Dermis blood vessel endothelial cell (primary cell): ENCODE results near the gene SCN4A. TPM values are rescaled to one million over a fixed set of nuclear protein-coding genes. Genes with fewer than 3 reads are reported as not detected.
"Not testable (repeated sequence)": the region's sequence is repeated elsewhere in the genome, so short reads cannot be mapped to it uniquely, and the experiment has no call there.

Experiments used
- DNase-seq: peaks from one replicate; pipeline ENCODE4 v3.0.0; 2010
- total RNA-seq: library from RNA; depleted of rRNA; stranded (reverse); fragments of >200 nt; gene quantifications from 2 replicates; pipeline ENCODE4 v1.2.3, GENCODE V29; 2014

Gene SCN4A
- total RNA-seq, 1 donor from 2014 or later: 0.17 TPM

DNA sequence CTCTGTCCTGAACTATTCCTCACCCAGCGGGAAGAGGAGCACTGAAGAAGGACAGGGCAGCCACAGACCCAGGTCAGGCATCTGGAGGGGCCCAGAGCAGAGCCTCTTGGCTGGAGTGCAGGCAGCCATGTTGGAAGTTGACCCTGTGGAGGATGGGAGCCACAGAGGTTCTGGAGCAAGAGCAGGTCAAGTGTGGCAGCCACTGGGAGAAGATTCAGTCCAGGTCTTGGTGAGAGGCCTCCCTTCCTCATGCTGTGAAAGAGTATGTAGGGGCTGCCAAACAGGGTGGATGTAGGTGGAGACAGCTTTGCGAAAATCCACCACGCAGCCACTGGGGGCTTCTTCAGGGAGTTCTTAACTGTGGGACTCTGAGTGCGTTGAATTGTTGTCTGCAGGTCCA, 40.0 kb downstream of the SCN4A start:
- no peak for DNase-seq

- no peak for DNase-seq
These were observed 40.6 kb downstream of the SCN4A start, which contains the start of gene CD79B for GRCh38 chr17:63931981-63932561. Gene CD79B, minus strand, starts transcription at chr17:63932331. Its CDS starts 70 bp downstream, at chr17:63932261.

DNA sequence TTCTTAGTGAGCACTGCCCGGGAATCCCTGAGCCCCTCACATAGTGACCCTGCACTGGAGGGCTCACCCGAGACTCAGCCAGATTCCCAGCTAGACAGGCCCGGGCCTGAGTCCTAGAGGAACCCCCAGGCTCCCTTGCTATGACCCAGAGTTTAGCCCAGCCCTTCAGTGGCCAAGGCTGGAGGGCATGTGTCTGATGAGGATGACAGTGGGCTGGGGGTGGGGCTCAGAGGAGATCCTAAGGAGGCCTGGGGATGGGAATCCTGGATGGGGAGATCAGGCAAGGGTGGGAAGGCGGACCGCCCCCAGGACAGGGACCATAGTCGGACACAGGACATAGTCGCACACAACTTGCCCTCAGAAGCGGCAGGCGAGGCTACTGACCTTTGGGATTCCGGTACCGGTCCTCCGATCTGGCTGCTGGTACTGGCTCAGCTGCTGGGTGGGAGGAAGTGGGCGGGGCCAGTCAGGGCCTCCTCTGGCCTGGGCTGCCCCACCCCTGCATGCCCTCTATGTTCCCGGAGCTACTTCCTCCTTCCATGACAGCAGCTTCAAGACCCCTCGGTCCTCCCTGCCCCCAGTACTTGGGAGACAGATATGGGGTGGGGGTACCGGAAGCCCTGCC, 41.7 kb downstream of the SCN4A start:
- DNase-seq: peak; percentile 19

DNA sequence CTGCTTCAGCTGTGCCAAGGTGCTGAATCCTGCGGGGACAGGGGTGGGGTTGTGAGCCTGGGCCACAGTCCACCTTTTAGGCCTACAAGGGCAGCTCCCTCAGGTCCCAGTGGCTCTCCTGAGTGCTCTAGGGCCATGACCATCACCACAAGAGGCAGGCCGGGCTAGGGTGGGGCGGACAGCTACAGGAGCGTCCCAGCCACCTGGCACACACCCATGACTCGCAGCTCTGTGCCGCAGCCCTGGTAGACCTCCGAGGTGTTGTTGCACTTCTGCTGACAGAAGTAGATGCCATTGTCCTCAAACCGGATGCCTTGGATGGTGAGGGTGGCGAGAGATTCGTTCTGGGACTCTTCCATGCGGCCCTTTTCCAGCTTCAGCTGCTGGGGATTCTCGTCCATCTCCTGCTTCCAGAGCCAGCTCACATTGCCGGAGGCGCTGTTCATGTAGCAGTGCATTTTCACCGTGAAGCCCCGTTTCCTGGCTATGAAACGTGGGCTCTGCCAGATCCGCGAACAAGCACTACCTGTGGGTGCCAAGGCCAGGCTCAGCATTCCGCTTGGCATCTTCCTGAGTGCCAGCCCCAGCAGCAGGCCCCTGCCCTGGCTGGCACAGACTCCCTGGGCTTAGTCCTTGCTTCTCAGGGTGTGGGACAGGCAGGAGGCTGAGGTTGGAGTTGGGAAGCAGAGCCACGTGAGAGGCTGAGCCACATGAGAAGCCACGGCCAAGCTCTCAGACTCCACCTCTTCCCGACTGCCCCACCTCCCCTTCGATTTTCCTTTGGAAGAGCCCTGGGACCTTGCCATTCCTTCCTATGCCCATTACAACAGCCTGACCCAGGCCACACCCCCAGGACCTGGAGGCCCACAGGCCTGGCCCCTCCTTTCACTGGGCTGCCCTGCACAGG, 42.6 kb downstream of the SCN4A start:
- no peak for DNase-seq

- DNase-seq: no peak
These were observed 43.6 kb downstream of the SCN4A start for GRCh38 chr17:63928966-63929695.

GRCh38 chr17:63928172-63928666, 44.5 kb downstream of the SCN4A start:
- DNase-seq: no peak

- peak; percentile 18 for DNase-seq
These were observed 45.1 kb downstream of the SCN4A start for GRCh38 chr17:63927464-63928171.

DNA sequence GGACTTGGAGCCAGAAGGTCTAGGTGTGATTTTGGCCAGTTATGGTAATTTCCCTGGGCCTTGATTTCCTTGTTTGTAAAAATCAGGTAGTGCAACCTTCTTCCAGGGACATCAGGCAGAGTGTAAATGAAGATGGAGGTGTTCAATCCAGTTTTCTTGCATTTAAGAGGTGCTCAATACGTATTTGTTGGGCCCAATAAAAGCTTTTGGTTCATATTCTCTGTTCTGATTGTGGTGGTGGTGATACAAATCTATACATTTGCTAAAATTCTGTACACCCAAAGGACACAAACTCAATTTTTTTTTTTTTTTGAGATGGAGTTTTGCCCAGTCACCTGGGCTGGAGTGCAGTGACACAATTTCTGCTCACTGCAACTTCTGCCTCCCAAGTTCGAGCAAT, 46.6 kb downstream of the SCN4A start:
- no peak for DNase-seq

DNA sequence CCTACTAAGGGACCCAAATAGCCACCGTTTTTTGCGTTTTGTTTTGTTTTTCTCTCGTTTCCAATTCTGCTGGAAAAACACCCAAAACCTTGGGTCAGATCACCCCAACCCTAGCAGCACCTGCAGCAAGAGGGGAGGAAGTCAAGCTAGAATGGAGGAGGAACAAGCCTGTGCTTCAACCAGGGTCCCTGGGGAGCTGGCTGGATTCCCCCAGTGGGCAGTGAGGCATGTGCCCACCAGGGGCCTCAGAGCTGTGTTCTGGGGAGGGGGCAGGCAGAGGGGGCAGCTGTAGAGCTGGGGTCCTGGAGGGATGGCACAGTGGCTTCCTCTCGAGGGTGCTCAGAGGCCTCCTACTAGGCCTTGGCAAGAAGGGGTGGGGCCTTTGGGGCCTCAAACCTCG, 47.1 kb downstream of the SCN4A start:
- DNase-seq: no peak

DNA sequence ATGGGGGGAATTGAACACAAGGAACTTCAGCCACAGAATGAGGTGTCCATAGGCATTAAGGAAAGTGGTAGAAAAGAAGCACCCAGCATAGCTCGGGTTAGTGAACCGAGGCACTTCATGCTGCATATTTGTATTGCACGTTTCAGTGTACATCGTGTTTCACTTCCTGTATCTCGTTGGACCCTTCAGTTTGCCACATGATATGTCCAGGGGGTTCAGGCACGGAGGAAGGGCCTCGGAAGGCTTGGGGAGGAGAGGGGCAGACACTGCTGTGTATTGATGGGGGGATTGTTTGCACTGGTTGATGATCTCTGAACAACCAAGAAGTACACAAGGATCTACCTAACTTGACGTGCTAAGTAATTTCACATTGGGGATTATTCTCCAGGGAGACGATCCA, 50.3 kb downstream of the SCN4A start:
- DNase-seq: not testable (repeated sequence)

GRCh38 chr17:63920779-63921178, 51.9 kb downstream of the SCN4A start:
- DNase-seq: not testable (repeated sequence)

GRCh38 chr17:63920050-63920449, 52.7 kb downstream of the SCN4A start:
- not testable (repeated sequence) for DNase-seq

GRCh38 chr17:63919311-63919723, 53.4 kb downstream of the SCN4A start:
- peak; percentile 81 for DNase-seq

GRCh38 chr17:63918789-63919305, 53.9 kb downstream of the SCN4A start, which contains the start of gene GH1:
Gene GH1, minus strand, starts transcription at chr17:63918839. Its CDS starts 63 bp downstream, at chr17:63918776.
- DNase-seq: not testable (repeated sequence)

DNA sequence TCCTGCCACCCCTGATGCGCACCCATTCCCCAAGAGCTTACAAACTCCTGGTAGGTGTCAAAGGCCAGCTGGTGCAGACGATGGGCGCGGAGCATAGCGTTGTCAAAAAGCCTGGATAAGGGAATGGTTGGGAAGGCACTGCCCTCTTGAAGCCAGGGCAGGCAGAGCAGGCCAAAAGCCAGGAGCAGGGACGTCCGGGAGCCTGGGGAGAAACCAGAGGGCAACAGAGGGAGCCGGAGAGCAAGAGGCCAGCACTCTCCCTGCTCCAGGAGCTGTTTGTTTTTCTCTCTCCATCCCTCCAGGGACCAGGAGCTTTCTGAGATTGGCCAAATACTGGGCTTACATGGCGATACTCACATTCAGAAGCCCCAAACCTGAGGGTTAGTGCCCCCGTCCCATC, 54.4 kb downstream of the SCN4A start:
- DNase-seq: peak; percentile 12

GRCh38 chr17:63917646-63918045, 55.1 kb downstream of the SCN4A start:
- DNase-seq: no peak

DNA sequence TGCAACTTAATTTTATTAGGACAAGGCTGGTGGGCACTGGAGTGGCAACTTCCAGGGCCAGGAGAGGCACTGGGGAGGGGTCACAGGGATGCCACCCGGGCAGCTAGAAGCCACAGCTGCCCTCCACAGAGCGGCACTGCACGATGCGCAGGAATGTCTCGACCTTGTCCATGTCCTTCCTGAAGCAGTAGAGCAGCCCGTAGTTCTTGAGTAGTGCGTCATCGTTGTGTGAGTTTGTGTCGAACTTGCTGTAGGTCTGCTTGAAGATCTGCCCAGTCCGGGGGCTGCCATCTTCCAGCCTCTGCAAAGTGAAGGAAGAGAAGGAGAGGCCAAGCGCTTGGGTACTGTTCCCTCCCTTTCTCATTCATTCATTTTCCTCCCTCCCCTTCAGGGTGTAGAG, 55.5 kb downstream of the SCN4A start:
- not testable (repeated sequence) for DNase-seq

DNA sequence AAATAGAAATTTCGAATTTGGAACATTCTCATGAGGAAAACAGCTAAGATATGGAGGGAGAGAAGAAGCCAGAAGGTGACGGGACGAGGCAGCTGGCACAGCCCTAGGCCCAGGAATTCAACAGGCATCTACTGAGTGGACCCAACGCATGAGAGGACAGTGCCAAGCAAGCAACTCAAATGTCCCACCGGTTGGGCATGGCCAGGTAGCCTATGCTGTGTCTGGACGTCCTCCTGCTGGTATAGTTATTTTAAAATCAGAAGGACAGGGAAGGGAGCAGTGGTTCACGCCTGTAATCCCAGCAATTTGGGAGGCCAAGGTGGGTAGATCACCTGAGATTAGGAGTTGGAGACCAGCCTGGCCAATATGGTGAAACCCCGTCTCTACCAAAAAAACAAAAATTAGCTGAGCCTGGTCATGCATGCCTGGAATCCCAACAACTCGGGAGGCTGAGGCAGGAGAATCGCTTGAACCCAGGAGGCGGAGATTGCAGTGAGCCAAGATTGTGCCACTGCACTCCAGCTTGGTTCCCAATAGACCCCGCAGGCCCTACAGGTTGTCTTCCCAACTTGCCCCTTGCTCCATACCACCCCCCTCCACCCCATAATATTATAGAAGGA, 56.0 kb downstream of the SCN4A start:
- DNase-seq: no peak

GRCh38 chr17:63915753-63916152, 57.0 kb downstream of the SCN4A start:
- DNase-seq: not testable (repeated sequence)

- no peak for DNase-seq
These were observed 58.2 kb downstream of the SCN4A start for GRCh38 chr17:63914471-63914870.

- DNase-seq: peak; percentile 61
These were observed 61.0 kb downstream of the SCN4A start for GRCh38 chr17:63911657-63912100.
